Calu3 (cell line): ENCODE results near the gene NKX1-1. TPM values are rescaled to one million over a fixed set of nuclear protein-coding genes. Genes with fewer than 3 reads are reported as not detected.

Experiments
- Bru-seq: library from RNA; stranded (reverse); fragments of 400-500 nt; gene quantifications from one replicate; lab custom pipeline; 2021; lab: Mats Ljungman, UMichigan
- BruChase-seq, 2 experiments: library from RNA; stranded (reverse); fragments of 400-500 nt; gene quantifications; one replicate each; lab custom pipeline; 2021; lab: Mats Ljungman, UMichigan
- BruUV-seq: library from RNA; stranded (reverse); fragments of 400-500 nt; replicated peaks from 2 replicates; lab custom pipeline; 2021; lab: Mats Ljungman, UMichigan
- CTCF ChIA-PET: fragments of 300-600 bp; sonication (Branson Sonifier 250); formaldehyde crosslinking; loops from one replicate; lab custom pipeline; 2022; ENCODE audit warnings: antibody characterized with exemption; lab: Charles Lee
- DNase-seq: peaks from one replicate; pipeline ENCODE4 v3.0.0; 2022
- H3K27ac Mint-ChIP-seq: one replicate; pipeline ENCODE4 v1.8.0; 2022; ENCODE audit warnings: mixed read lengths; ENCODE audit not compliant: unreplicated experiment
- H3K27me3 Mint-ChIP-seq: one replicate; pipeline ENCODE4 v1.8.0; 2022; ENCODE audit warnings: mixed read lengths; ENCODE audit not compliant: unreplicated experiment
- H3K36me3 Mint-ChIP-seq: one replicate; pipeline ENCODE4 v1.8.0; 2022; ENCODE audit warnings: mild to moderate bottlenecking, moderate library complexity, mixed read lengths; ENCODE audit not compliant: insufficient read depth, unreplicated experiment
- H3K4me1 Mint-ChIP-seq: one replicate; pipeline ENCODE4 v1.8.0; 2022; ENCODE audit warnings: mild to moderate bottlenecking, low read depth, mixed read lengths; ENCODE audit not compliant: unreplicated experiment
- H3K4me3 Mint-ChIP-seq: one replicate; pipeline ENCODE4 v1.8.0; 2022; ENCODE audit warnings: mild to moderate bottlenecking, low read depth, moderate library complexity, mixed read lengths; ENCODE audit not compliant: unreplicated experiment
- H3K9me3 Mint-ChIP-seq: one replicate; pipeline ENCODE4 v1.8.0; 2022; ENCODE audit warnings: low read depth, mixed read lengths; ENCODE audit not compliant: unreplicated experiment
- CTCF ChIP-seq: fragments of 200-600 bp; IDR thresholded peaks from one replicate; pipeline ENCODE4 v1.8.0; 2022; ENCODE audit warnings: antibody characterized with exemption; ENCODE audit not compliant: unreplicated experiment
- intact Hi-C: fragments of 100-400 bp; cut with micrococcal nuclease; formaldehyde crosslinking; loops from one replicate; pipeline ENCODE4 v1.10.0; 2022; ENCODE audit not compliant: unreplicated experiment
- long read RNA-seq: library from polyadenylated mRNA; stranded (forward); transcript quantifications from one replicate; pipeline ENCODE4 v2.0.0, GENCODE V29; 2022
- total RNA-seq: library from RNA; stranded (reverse); gene quantifications from 2 replicates; pipeline ENCODE4 v1.2.3, GENCODE V29; 2022

The NKX1-1 gene
- not detected in 2 replicates for total RNA-seq
- not detected for Bru-seq, nascent RNA
- not detected for BruChase-seq, experiment 1, labeled RNA remaining after a 6-hour chase
- BruChase-seq, experiment 2, labeled RNA remaining after a 2-hour chase: not detected
- long read RNA-seq: 0 reads

- H3K27me3 Mint-ChIP-seq: peaks cover 27% of the 10 kb centered on the region
- no TSS peak for BruUV-seq
- no peaks in the 10 kb centered on the region for H3K4me1 Mint-ChIP-seq
- no peak within 1 kb of the TSS for H3K27ac Mint-ChIP-seq
- CTCF ChIA-PET: no interaction called here
- intact Hi-C loops: no loop called here
- DNase-seq: no peak
- peaks cover 2% of the 10 kb centered on the region for H3K9me3 Mint-ChIP-seq
- no peaks in the 10 kb centered on the region for H3K36me3 Mint-ChIP-seq
- no peak within 1 kb of the TSS for H3K4me3 Mint-ChIP-seq
- TF ChIP-seq CTCF: no peak
Observed at GRCh38 chr4:1406394-1406980, at the start of gene NKX1-1. Gene NKX1-1, minus strand, starts transcription at chr4:1406442. Its CDS starts 0 bp downstream, at chr4:1406442.

- intact Hi-C loops: no loop called here
Observed at GRCh38 chr4:1453731-1454130, 47.5 kb upstream of the NKX1-1 start.

GRCh38 chr4:1452431-1453051 is 46.3 kb upstream of the NKX1-1 start:
- H3K36me3 Mint-ChIP-seq: peaks cover 4% of the 10 kb centered on the region
- H3K4me3 Mint-ChIP-seq: no peak overlapping the region
- no peak overlapping the region for H3K27ac Mint-ChIP-seq
- CTCF ChIA-PET: no interaction called here
- peaks cover 19% of the 10 kb centered on the region for H3K9me3 Mint-ChIP-seq
- no peaks in the 10 kb centered on the region for H3K4me1 Mint-ChIP-seq
- peaks cover 57% of the 10 kb centered on the region for H3K27me3 Mint-ChIP-seq
- TF ChIP-seq CTCF: no peak
- BruUV-seq: no TSS peak
- intact Hi-C loops: no loop called here
- no peak for DNase-seq

More at GRCh38 chr4:1453731-1454130, 47.5 kb upstream of the NKX1-1 start:
- Mint-ChIP-seq H3K4me3 (no peak overlapping the region), H3K4me1 (no peaks in the 10 kb centered on the region), H3K27ac (no peak overlapping the region), H3K36me3 (no peaks in the 10 kb centered on the region), H3K9me3 (peaks cover 19% of the 10 kb centered on the region), H3K27me3 (peaks cover 57% of the 10 kb centered on the region)
- DNase-seq: no peak
- BruUV-seq: no TSS peak
- CTCF ChIA-PET: no interaction called here
- TF ChIP-seq CTCF: no peak

- Mint-ChIP-seq H3K27ac (no peak overlapping the region), H3K9me3 (peaks cover 19% of the 10 kb centered on the region), H3K4me3 (no peak overlapping the region), H3K4me1 (no peaks in the 10 kb centered on the region), H3K36me3 (peaks cover 4% of the 10 kb centered on the region), H3K27me3 (peaks cover 56% of the 10 kb centered on the region)
- intact Hi-C loops: no loop called here
- TF ChIP-seq CTCF: no peak
- BruUV-seq: no TSS peak
- CTCF ChIA-PET: interaction anchor here (0.6 kb wide), 1 partner anchor 149 kb away, joined by 6 read pairs; no protein-coding TSS in a partner anchor
- no peak for DNase-seq
Observed at GRCh38 chr4:1451752-1452122, 45.5 kb upstream of the NKX1-1 start.
